ENCODE results near the gene PTPRC.

GRCh38 chr1:198667186-198667585 lies 28.3 kb downstream of the PTPRC start:
- no peak for TF ChIP-seq POLR2A (IDR thresholded peaks at IDR 0.05; ENCODE audit: low read depth, low read length)
- no peak for TF ChIP-seq POLR2AphosphoS5 (IDR thresholded peaks at IDR 0.05; ENCODE audit: insufficient read depth, low read depth, low read length)
- no peak for TF ChIP-seq CTCF (IDR thresholded peaks at IDR 0.05; ENCODE audit: extremely low read depth in 1 of 2, insufficient read depth in 1 of 2, low read depth in 1 of 2, low read length in 2 of 2)
- TF ChIP-seq MAX (IDR thresholded peaks at IDR 0.05; ENCODE audit: insufficient read depth, insufficient read length), result no peak
- TF ChIP-seq EZH2 (IDR thresholded peaks at IDR 0.05; ENCODE audit: borderline replicate concordance, low read depth, low read length, severe bottlenecking), result no peak
- no peak for TF ChIP-seq MYC (IDR thresholded peaks at IDR 0.05; ENCODE audit: low read depth, low read length)
- TF ChIP-seq JUN (IDR thresholded peaks at IDR 0.05; ENCODE audit: borderline replicate concordance, insufficient read depth, insufficient read length, low read depth), result no peak
- TF ChIP-seq GATA2 (IDR thresholded peaks at IDR 0.05; ENCODE audit: insufficient read depth, insufficient read length, low read depth, low read length), result no peak
